Trophoblast cell (in vitro differentiated cells and primary cell): ENCODE measurements around the gene REXO1.

Experiments used
- DNase-seq, 2 donors: peaks; one replicate each; pipeline ENCODE4 v3.0.0-alpha.2; 2016
- H2AFZ ChIP-seq: 2 replicates; pipeline ENCODE4 v1.6.1; 2013; ENCODE audit warnings: low read length, moderate library complexity, mild to moderate bottlenecking; ENCODE audit not compliant: insufficient read depth, poor library complexity
- H2AK5ac ChIP-seq: 2 replicates; pipeline ENCODE4 v1.6.1; 2013; ENCODE audit warnings: mild to moderate bottlenecking, low read length
- H2BK120ac ChIP-seq: 2 replicates; pipeline ENCODE4 v1.6.1; 2013; ENCODE audit warnings: low read length, mild to moderate bottlenecking, moderate library complexity; ENCODE audit not compliant: insufficient read depth, poor library complexity
- H2BK12ac ChIP-seq: 2 replicates; pipeline ENCODE4 v1.6.1; 2013; ENCODE audit warnings: mild to moderate bottlenecking, low read length, moderate library complexity
- H2BK5ac ChIP-seq: 2 replicates; pipeline ENCODE4 v1.6.1; 2013; ENCODE audit warnings: low read length, low read depth, moderate library complexity, mild to moderate bottlenecking; ENCODE audit not compliant: poor library complexity
- H3K14ac ChIP-seq: 2 replicates; pipeline ENCODE4 v1.6.1; 2013; ENCODE audit warnings: mild to moderate bottlenecking, low read length
- H3K18ac ChIP-seq: 2 replicates; pipeline ENCODE4 v1.6.1; 2013; ENCODE audit warnings: mild to moderate bottlenecking, low read length
- H3K23ac ChIP-seq: 2 replicates; pipeline ENCODE4 v1.6.1; 2013; ENCODE audit warnings: low read length
- H3K27ac ChIP-seq: 2 replicates; pipeline ENCODE4 v1.5.1; 2013; ENCODE audit warnings: low read depth, mild to moderate bottlenecking, inconsistent platforms, low read length, moderate library complexity
- H3K27me3 ChIP-seq: 2 replicates; pipeline ENCODE4 v1.6.1; 2013; ENCODE audit warnings: inconsistent platforms, mild to moderate bottlenecking, low read length, moderate library complexity; ENCODE audit not compliant: insufficient read depth
- H3K36me3 ChIP-seq, 2 experiments: 1 replicate in 1 of 2; 2 replicates in 1 of 2; pipeline ENCODE4 v1.6.1; 2013; ENCODE audit warnings: low read length in 2 of 2, mild to moderate bottlenecking in 2 of 2, moderate library complexity in 1 of 2; ENCODE audit not compliant: insufficient read depth in 2 of 2, control insufficient read depth in 1 of 2
- H3K4ac ChIP-seq: 2 replicates; pipeline ENCODE4 v1.6.1; 2013; ENCODE audit warnings: low read depth, mild to moderate bottlenecking, low read length, moderate library complexity
- H3K4me1 ChIP-seq, 2 experiments: 1 replicate in 1 of 2; 2 replicates in 1 of 2; pipeline ENCODE4 v1.6.1; 2013; ENCODE audit warnings: low read length in 2 of 2, mild to moderate bottlenecking in 2 of 2, moderate library complexity in 1 of 2; ENCODE audit not compliant: insufficient read depth in 2 of 2, control insufficient read depth in 1 of 2
- H3K4me2 ChIP-seq: 2 replicates; pipeline ENCODE4 v1.6.1; 2013; ENCODE audit warnings: inconsistent platforms, mild to moderate bottlenecking, low read length, moderate library complexity
- H3K4me3 ChIP-seq: 2 replicates; pipeline ENCODE4 v1.5.1; 2013; ENCODE audit warnings: mild to moderate bottlenecking, low read depth, low read length, inconsistent platforms
- H3K79me1 ChIP-seq: one replicate; pipeline ENCODE4 v1.6.1; 2013; ENCODE audit warnings: low read length
- H3K79me2 ChIP-seq: 2 replicates; pipeline ENCODE4 v1.6.1; 2013; ENCODE audit warnings: low read length, mild to moderate bottlenecking; ENCODE audit not compliant: control insufficient read depth, insufficient read depth, poor library complexity
- H3K9ac ChIP-seq: 2 replicates; pipeline ENCODE4 v1.6.1; 2013; ENCODE audit warnings: mild to moderate bottlenecking, low read length
- H3K9me3 ChIP-seq: 2 replicates; pipeline ENCODE4 v1.6.1; 2013; ENCODE audit warnings: low read depth, mild to moderate bottlenecking, control low read depth, inconsistent platforms, low read length; ENCODE audit not compliant: insufficient read depth
- H4K12ac ChIP-seq: 2 replicates; pipeline ENCODE4 v1.6.1; 2013; ENCODE audit warnings: low read depth, mild to moderate bottlenecking, low read length, moderate library complexity
- H4K8ac ChIP-seq: 2 replicates; pipeline ENCODE4 v1.6.1; 2013; ENCODE audit warnings: low read depth, mild to moderate bottlenecking, low read length, moderate library complexity
- H4K91ac ChIP-seq: one replicate; pipeline ENCODE4 v1.6.1; 2013; ENCODE audit warnings: low read depth, mild to moderate bottlenecking, low read length, moderate library complexity
- WGBS: extraction: QIAGEN DNeasy Blood & Tissue Kit; methylation state at CpG from one replicate; pipeline ENCODE4 v1.1.7; 2013; ENCODE audit warnings: missing lambda C conversion rate; ENCODE audit not compliant: insufficient read length, insufficient coverage; ENCODE audit errors: extremely low coverage; 5-methylcytosine and 5-hydroxymethylcytosine counted together

The REXO1 gene

GRCh38 chr19:1874554-1875185 is 26.4 kb upstream of the REXO1 start:
- peaks cover 14% of the 10 kb centered on the region for H3K79me2 ChIP-seq
- no CpG with 5 or more reads among the region's 16 CpGs for WGBS
- no peak overlapping the region for H2AK5ac ChIP-seq
- H3K27ac ChIP-seq, result no peak overlapping the region
- H3K4me1 ChIP-seq, result peaks cover 10 to 11% of the 10 kb centered on the region in 2 experiments
- no peaks in the 10 kb centered on the region for H3K27me3 ChIP-seq
- no peak overlapping the region for H3K4me3 ChIP-seq
- peak overlapping the region; percentile 87 for H3K4ac ChIP-seq
- DNase-seq, result no peak
- H4K91ac ChIP-seq, result no peak overlapping the region
- no peak overlapping the region for H4K12ac ChIP-seq
- H3K14ac ChIP-seq, result no peak overlapping the region
- H4K8ac ChIP-seq, result no peak overlapping the region
- H3K79me1 ChIP-seq, result peaks cover 10% of the 10 kb centered on the region
- peak overlapping the region; percentile 70 for H3K4me2 ChIP-seq
- H3K9me3 ChIP-seq, result peaks cover 7% of the 10 kb centered on the region
- H3K36me3 ChIP-seq, result peaks cover 13 to 26% of the 10 kb centered on the region in 2 experiments
- H2BK5ac ChIP-seq, result no peak overlapping the region
- H3K9ac ChIP-seq, result peak overlapping the region; percentile 76
- no peak overlapping the region for H3K18ac ChIP-seq
- no peak overlapping the region for H2BK120ac ChIP-seq
- no peak overlapping the region for H2AFZ ChIP-seq
- no peak overlapping the region for H2BK12ac ChIP-seq
- H3K23ac ChIP-seq, result no peak overlapping the region

- H4K12ac ChIP-seq, result no peak overlapping the region
These were observed 25.5 kb upstream of the REXO1 start for GRCh38 chr19:1873524-1874473.

GRCh38 chr19:1872807-1873523 is 24.7 kb upstream of the REXO1 start:
- Histone ChIP-seq H3K9me3 (peaks cover 7% of the 10 kb centered on the region), H2BK5ac (no peak overlapping the region), H3K27ac (no peak overlapping the region), H3K9ac (no peak overlapping the region), H3K79me2 (peaks cover 14% of the 10 kb centered on the region), H2AFZ (peak overlapping the region; percentile 24), H2AK5ac (no peak overlapping the region), H3K27me3 (no peaks in the 10 kb centered on the region), H4K12ac (no peak overlapping the region), H3K79me1 (peaks cover 10% of the 10 kb centered on the region), H4K91ac (no peak overlapping the region), H3K4me1 (peaks cover 10 to 11% of the 10 kb centered on the region in 2 experiments), H3K14ac (no peak overlapping the region), H3K18ac (peak overlapping the region; percentile 33), H3K36me3 (peaks cover 13 to 26% of the 10 kb centered on the region in 2 experiments), H4K8ac (no peak overlapping the region), H2BK12ac (no peak overlapping the region), H3K4me2 (no peak overlapping the region), H2BK120ac (no peak overlapping the region), H3K4ac (peak overlapping the region; percentile 24), H3K23ac (no peak overlapping the region), H3K4me3 (no peak overlapping the region)
- no peak for DNase-seq
- no CpG with 5 or more reads among the region's 25 CpGs for WGBS

More at GRCh38 chr19:1873524-1874473, 25.5 kb upstream of the REXO1 start:
- Histone ChIP-seq H3K4me1 (peaks cover 10 to 11% of the 10 kb centered on the region in 2 experiments), H3K23ac (no peak overlapping the region), H2AK5ac (no peak overlapping the region), H2BK120ac (no peak overlapping the region), H4K91ac (peak overlapping the region; percentile 19), H3K18ac (peak overlapping the region; percentile 33), H3K9me3 (peaks cover 7% of the 10 kb centered on the region), H3K36me3 (peaks cover 13 to 26% of the 10 kb centered on the region in 2 experiments), H3K79me1 (peaks cover 10% of the 10 kb centered on the region), H2BK5ac (no peak overlapping the region), H3K9ac (no peak overlapping the region), H2AFZ (peak overlapping the region; percentile 24), H3K14ac (peak overlapping the region; percentile 47), H4K8ac (peak overlapping the region; percentile 35), H3K27ac (no peak overlapping the region), H3K4me3 (no peak overlapping the region), H3K4me2 (peak overlapping the region; percentile 46), H3K27me3 (no peaks in the 10 kb centered on the region), H3K79me2 (peaks cover 14% of the 10 kb centered on the region), H2BK12ac (no peak overlapping the region), H3K4ac (peak overlapping the region; percentile 68)
- DNase-seq, result peak; percentile 65 to 93
- WGBS, result no CpG with 5 or more reads among the region's 29 CpGs

GRCh38 chr19:1871630-1872029 is 23.3 kb upstream of the REXO1 start:
- no peak overlapping the region for H3K14ac ChIP-seq
- no peak overlapping the region for H4K8ac ChIP-seq
- H3K79me1 ChIP-seq, result peaks cover 10% of the 10 kb centered on the region
- H2AK5ac ChIP-seq, result no peak overlapping the region
- DNase-seq, result no peak
- WGBS, result no CpG with 5 or more reads among the region's 13 CpGs
- H3K9ac ChIP-seq, result no peak overlapping the region
- peaks cover 10 to 11% of the 10 kb centered on the region in 2 experiments for H3K4me1 ChIP-seq
- H3K79me2 ChIP-seq, result peaks cover 14% of the 10 kb centered on the region
- no peak overlapping the region for H2AFZ ChIP-seq
- no peak overlapping the region for H3K23ac ChIP-seq
- H2BK5ac ChIP-seq, result no peak overlapping the region
- H3K4ac ChIP-seq, result no peak overlapping the region
- H3K36me3 ChIP-seq, result peaks cover 13 to 26% of the 10 kb centered on the region in 2 experiments
- H2BK120ac ChIP-seq, result no peak overlapping the region
- H3K18ac ChIP-seq, result no peak overlapping the region
- no peak overlapping the region for H3K4me2 ChIP-seq
- no peak overlapping the region for H3K27ac ChIP-seq
- H3K4me3 ChIP-seq, result no peak overlapping the region
- no peak overlapping the region for H4K91ac ChIP-seq
- no peak overlapping the region for H2BK12ac ChIP-seq
- H3K9me3 ChIP-seq, result peaks cover 7% of the 10 kb centered on the region
- no peaks in the 10 kb centered on the region for H3K27me3 ChIP-seq
- H4K12ac ChIP-seq, result no peak overlapping the region
